ENCODE results near the gene ZSCAN1.

DNA sequence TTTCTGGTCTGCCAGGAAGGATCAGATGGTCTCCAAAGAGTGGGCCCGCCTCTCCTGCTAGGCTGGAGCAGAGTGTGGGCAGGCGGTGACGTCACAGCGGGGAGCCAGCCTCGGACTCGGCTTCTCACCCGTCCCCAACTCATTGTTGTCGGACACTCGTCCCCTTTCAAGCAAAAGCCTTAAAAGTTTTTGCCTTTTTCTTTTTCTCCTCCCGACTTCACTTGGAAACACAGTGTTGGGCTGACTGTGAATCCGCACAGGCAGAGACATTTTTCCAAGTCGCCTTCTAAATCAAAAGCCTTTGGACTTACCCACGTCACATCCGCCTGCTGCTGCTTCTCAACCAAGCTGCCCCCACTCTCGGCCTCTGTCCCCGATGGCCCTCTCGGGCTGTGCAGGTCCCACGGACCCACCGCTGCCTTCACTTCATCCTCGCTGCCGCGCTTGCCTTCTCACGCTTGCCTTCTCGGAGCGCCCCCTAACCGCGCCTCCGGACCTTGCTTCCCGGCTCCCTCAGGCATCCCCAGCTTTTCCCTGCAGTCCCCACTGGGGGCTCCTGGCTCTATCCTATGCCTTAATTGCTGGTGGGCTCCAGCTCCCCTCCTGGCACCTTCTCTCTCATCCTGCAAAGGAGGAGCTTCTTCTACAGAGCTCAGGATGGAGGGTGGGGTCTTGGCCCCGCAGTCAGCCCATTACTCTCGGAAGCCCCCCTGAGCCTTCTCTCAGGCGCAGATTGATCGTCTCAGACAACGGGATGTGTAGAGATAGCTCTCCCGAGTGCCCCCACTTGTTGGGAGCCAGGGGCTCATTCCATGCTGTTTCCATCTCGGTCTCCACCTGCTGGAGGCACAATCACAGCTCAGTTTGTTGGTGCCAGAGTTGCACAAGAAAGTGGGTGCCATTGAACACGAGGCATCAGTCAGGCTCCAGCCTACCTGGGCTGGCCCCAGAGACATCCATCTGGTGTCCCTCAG lies 21.4 kb downstream of the ZSCAN1 start:
- TF ChIP-seq EP300 (IDR thresholded peaks at IDR 0.05; ENCODE audit: borderline replicate concordance in 1 of 2, control insufficient read depth in 1 of 2, low read depth in 2 of 2, low read length in 2 of 2) = no peak
- TF ChIP-seq, protein P1, sequence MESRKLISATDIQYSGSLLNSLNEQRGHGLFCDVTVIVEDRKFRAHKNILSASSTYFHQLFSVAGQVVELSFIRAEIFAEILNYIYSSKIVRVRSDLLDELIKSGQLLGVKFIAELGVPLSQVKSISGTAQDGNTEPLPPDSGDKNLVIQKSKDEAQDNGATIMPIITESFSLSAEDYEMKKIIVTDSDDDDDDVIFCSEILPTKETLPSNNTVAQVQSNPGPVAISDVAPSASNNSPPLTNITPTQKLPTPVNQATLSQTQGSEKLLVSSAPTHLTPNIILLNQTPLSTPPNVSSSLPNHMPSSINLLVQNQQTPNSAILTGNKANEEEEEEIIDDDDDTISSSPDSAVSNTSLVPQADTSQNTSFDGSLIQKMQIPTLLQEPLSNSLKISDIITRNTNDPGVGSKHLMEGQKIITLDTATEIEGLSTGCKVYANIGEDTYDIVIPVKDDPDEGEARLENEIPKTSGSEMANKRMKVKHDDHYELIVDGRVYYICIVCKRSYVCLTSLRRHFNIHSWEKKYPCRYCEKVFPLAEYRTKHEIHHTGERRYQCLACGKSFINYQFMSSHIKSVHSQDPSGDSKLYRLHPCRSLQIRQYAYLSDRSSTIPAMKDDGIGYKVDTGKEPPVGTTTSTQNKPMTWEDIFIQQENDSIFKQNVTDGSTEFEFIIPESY (IDR thresholded peaks at IDR 0.05) = no peak
- TF ChIP-seq, protein P2, sequence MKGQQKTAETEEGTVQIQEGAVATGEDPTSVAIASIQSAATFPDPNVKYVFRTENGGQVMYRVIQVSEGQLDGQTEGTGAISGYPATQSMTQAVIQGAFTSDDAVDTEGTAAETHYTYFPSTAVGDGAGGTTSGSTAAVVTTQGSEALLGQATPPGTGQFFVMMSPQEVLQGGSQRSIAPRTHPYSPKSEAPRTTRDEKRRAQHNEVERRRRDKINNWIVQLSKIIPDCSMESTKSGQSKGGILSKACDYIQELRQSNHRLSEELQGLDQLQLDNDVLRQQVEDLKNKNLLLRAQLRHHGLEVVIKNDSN (IDR thresholded peaks at IDR 0.05; ENCODE audit: borderline replicate concordance, extremely low read length, insufficient read depth, low read depth, low read length) = no peak
- no peak for TF ChIP-seq EZH2 (IDR thresholded peaks at IDR 0.05; ENCODE audit: borderline replicate concordance, control insufficient read depth, low read depth, low read length)
- TF ChIP-seq, protein P3, sequence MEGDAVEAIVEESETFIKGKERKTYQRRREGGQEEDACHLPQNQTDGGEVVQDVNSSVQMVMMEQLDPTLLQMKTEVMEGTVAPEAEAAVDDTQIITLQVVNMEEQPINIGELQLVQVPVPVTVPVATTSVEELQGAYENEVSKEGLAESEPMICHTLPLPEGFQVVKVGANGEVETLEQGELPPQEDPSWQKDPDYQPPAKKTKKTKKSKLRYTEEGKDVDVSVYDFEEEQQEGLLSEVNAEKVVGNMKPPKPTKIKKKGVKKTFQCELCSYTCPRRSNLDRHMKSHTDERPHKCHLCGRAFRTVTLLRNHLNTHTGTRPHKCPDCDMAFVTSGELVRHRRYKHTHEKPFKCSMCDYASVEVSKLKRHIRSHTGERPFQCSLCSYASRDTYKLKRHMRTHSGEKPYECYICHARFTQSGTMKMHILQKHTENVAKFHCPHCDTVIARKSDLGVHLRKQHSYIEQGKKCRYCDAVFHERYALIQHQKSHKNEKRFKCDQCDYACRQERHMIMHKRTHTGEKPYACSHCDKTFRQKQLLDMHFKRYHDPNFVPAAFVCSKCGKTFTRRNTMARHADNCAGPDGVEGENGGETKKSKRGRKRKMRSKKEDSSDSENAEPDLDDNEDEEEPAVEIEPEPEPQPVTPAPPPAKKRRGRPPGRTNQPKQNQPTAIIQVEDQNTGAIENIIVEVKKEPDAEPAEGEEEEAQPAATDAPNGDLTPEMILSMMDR (IDR thresholded peaks at IDR 0.05 in 2 of 3, conservative IDR thresholded peaks at IDR 0.05 in 1 of 3; ENCODE audit: control insufficient read depth in 2 of 3, extremely low read depth in 1 of 3, insufficient read depth in 1 of 3, low read depth in 3 of 3, low read length in 3 of 3) = no peak
- no peak for TF ChIP-seq POLR2AphosphoS5 (IDR thresholded peaks at IDR 0.05; ENCODE audit: low read length)
- TF ChIP-seq EGR1 (IDR thresholded peaks at IDR 0.05; ENCODE audit: borderline replicate concordance in 1 of 2, low read depth in 2 of 2, low read length in 2 of 2) = no peak
- TF ChIP-seq, protein P4, sequence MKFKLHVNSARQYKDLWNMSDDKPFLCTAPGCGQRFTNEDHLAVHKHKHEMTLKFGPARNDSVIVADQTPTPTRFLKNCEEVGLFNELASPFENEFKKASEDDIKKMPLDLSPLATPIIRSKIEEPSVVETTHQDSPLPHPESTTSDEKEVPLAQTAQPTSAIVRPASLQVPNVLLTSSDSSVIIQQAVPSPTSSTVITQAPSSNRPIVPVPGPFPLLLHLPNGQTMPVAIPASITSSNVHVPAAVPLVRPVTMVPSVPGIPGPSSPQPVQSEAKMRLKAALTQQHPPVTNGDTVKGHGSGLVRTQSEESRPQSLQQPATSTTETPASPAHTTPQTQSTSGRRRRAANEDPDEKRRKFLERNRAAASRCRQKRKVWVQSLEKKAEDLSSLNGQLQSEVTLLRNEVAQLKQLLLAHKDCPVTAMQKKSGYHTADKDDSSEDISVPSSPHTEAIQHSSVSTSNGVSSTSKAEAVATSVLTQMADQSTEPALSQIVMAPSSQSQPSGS (IDR thresholded peaks at IDR 0.05; ENCODE audit: low read length) = no peak
- TF ChIP-seq RAD21 (IDR thresholded peaks at IDR 0.05; ENCODE audit: insufficient read depth, low read depth, low read length) = no peak

All from GM12878 (cell line).